ENCODE data around the gene SETDB2.

- TF ChIP-seq CTCF (IDR thresholded peaks at IDR 0.05) (no peak), POLR2A (IDR thresholded peaks at IDR 0.05) (no peak), POLR2AphosphoS5 (IDR thresholded peaks at IDR 0.05) (no peak)
Measured at GRCh38 chr13:49417161-49417560, 26.9 kb upstream of the SETDB2 start.

All from prostate gland (tissue), 2 donors.